Suppressor macrophage treated with lipopolysaccharide for 1 hour (primary cell): Measurements from ENCODE around the gene NAALADL2.
"Not testable (repeated sequence)": the region's sequence is repeated elsewhere in the genome, so short reads cannot be mapped to it uniquely, and the experiment has no call there.

Experiments used
- DNase-seq, 3 donors: peaks; one replicate each; pipeline ENCODE4 v3.0.0-alpha.2; 2020 to 2022

NAALADL2 gene

GRCh38 chr3:175392653-175393052, 533.5 kb downstream of the NAALADL2 start:
- no peak for DNase-seq

GRCh38 chr3:175397372-175397771, 538.2 kb downstream of the NAALADL2 start:
- DNase-seq: no peak

- no peak for DNase-seq
Measured at GRCh38 chr3:175398676-175399075, 539.5 kb downstream of the NAALADL2 start.

- no peak for DNase-seq
Measured at GRCh38 chr3:175399156-175399840, 540.2 kb downstream of the NAALADL2 start.

GRCh38 chr3:175404027-175404426, 544.9 kb downstream of the NAALADL2 start:
- no peak for DNase-seq

GRCh38 chr3:175404621-175405020, 545.5 kb downstream of the NAALADL2 start:
- DNase-seq: no peak

- no peak for DNase-seq
Measured at GRCh38 chr3:175410251-175410650, 551.1 kb downstream of the NAALADL2 start.

GRCh38 chr3:175411405-175411804, 552.3 kb downstream of the NAALADL2 start:
- no peak for DNase-seq

GRCh38 chr3:175411946-175412345, 552.8 kb downstream of the NAALADL2 start:
- no peak for DNase-seq

GRCh38 chr3:175413926-175414325, 554.8 kb downstream of the NAALADL2 start:
- no peak for DNase-seq

- no peak for DNase-seq
Measured at GRCh38 chr3:175416600-175416999, 557.5 kb downstream of the NAALADL2 start.

GRCh38 chr3:175417426-175417825, 558.3 kb downstream of the NAALADL2 start:
- no peak for DNase-seq

- no peak for DNase-seq
Measured at GRCh38 chr3:175421902-175422301, 562.8 kb downstream of the NAALADL2 start.

GRCh38 chr3:175422744-175423143, 563.6 kb downstream of the NAALADL2 start:
- DNase-seq: no peak

- not testable (repeated sequence) for DNase-seq
Measured at GRCh38 chr3:175423848-175424247, 564.7 kb downstream of the NAALADL2 start.

- DNase-seq: no peak
Measured at GRCh38 chr3:175426805-175427204, 567.7 kb downstream of the NAALADL2 start.

GRCh38 chr3:175428466-175428865, 569.3 kb downstream of the NAALADL2 start:
- DNase-seq: no peak

- no peak for DNase-seq
Measured at GRCh38 chr3:175430983-175431773, 572.0 kb downstream of the NAALADL2 start.

GRCh38 chr3:175432376-175433025, 573.4 kb downstream of the NAALADL2 start:
- DNase-seq: no peak

- DNase-seq: no peak
Measured at GRCh38 chr3:175433026-175433674, 574.0 kb downstream of the NAALADL2 start.

GRCh38 chr3:175434561-175434960, 575.4 kb downstream of the NAALADL2 start:
- no peak for DNase-seq

- DNase-seq: no peak
Measured at GRCh38 chr3:175443682-175444081, 584.5 kb downstream of the NAALADL2 start.

GRCh38 chr3:175445741-175446140, 586.6 kb downstream of the NAALADL2 start:
- no peak for DNase-seq
